SK-N-SH (cell line): Measurements from ENCODE around the gene TSC1. TPM values are rescaled to one million over a fixed set of nuclear protein-coding genes. Genes with fewer than 3 reads are reported as not detected.

Experiments
- CTCF ChIA-PET: fragments of 300-600, 350-600 bp; formaldehyde crosslinking; extraction: SDS; loops from one replicate; lab custom pipeline; 2021; lab: Yijun Ruan, JAX
- POLR2A ChIA-PET: fragments of 350-600 bp; sonication (Branson Sonifier 250); formaldehyde crosslinking; extraction: SDS; loops from one replicate; lab custom pipeline; 2020; ENCODE audit warnings: antibody characterized with exemption, inconsistent platforms; lab: Yijun Ruan, JAX
- DNase-seq: peaks from one replicate; pipeline ENCODE4 v3.0.0; 2012
- H2AFZ ChIP-seq: fragments of 200-600 bp; sonication (generic); 2 replicates; pipeline ENCODE4 v1.8.1; 2016; ENCODE audit warnings: antibody characterized with exemption, mild to moderate bottlenecking, low read depth
- H3F3A ChIP-seq: fragments of 200-600 bp; sonication (generic); replicated peaks from 2 replicates; pipeline ENCODE3; 2016; ENCODE audit warnings: antibody characterized with exemption, mild to moderate bottlenecking; ENCODE audit not compliant: insufficient read depth
- H3K27ac ChIP-seq, 2 experiments: fragments of 200-500 bp in 1 of 2; fragments of 200-600 bp in 1 of 2; sonication (Bioruptor generic) in 1 of 2; sonication (generic), shearing (Covaris generic) in 1 of 2; 2 replicates each; pipeline versions ENCODE4 v1.5.1 to v1.6.1; 2014 to 2016; ENCODE audit warnings: low read depth in 2 of 2, inconsistent platforms in 1 of 2, low read length in 1 of 2, mild to moderate bottlenecking in 1 of 2, mixed read lengths in 1 of 2
- H3K27me3 ChIP-seq: fragments of 200-600 bp; sonication (generic), shearing (Covaris generic); 2 replicates; pipeline ENCODE4 v1.6.1; 2016; ENCODE audit warnings: mixed run types; ENCODE audit not compliant: insufficient read depth
- H3K36me3 ChIP-seq, 2 experiments: fragments of 200-500 bp in 1 of 2; fragments of 200-600 bp in 1 of 2; sonication (Bioruptor generic) in 1 of 2; sonication (generic) in 1 of 2; replicated peaks in 1 of 2; 2 replicates each; pipeline versions ENCODE3 to v1.5.1; 2014 to 2016; ENCODE audit warnings: low read length in 1 of 2, mild to moderate bottlenecking in 1 of 2; ENCODE audit not compliant: insufficient read depth in 2 of 2, control insufficient read depth in 1 of 2
- H3K4me1 ChIP-seq, 2 experiments: fragments of 200-500 bp in 1 of 2; fragments of 200-600 bp in 1 of 2; sonication (Bioruptor generic) in 1 of 2; sonication (generic), shearing (Covaris generic) in 1 of 2; 2 replicates each; pipeline versions ENCODE4 v1.5.1 to v1.6.1; 2014 to 2016; ENCODE audit warnings: low read depth in 1 of 2, low read length in 1 of 2, mixed run types in 1 of 2; ENCODE audit not compliant: insufficient read depth in 2 of 2, control insufficient read depth in 1 of 2
- H3K4me2 ChIP-seq: fragments of 200-600 bp; sonication (generic), shearing (Covaris generic); 2 replicates; pipeline ENCODE4 v1.6.1; 2017; ENCODE audit warnings: mixed run types
- H3K4me3 ChIP-seq, 2 experiments: fragments of 200-500 bp in 1 of 2; fragments of 200-600 bp in 1 of 2; sonication (Bioruptor generic) in 1 of 2; sonication (generic), shearing (Covaris generic) in 1 of 2; 2 replicates each; pipeline versions ENCODE4 v1.5.1 to v1.8.1; 2014 to 2016; ENCODE audit warnings: low read depth in 2 of 2, inconsistent platforms in 1 of 2, low read length in 1 of 2, mild to moderate bottlenecking in 1 of 2, mixed read lengths in 1 of 2, moderate library complexity in 1 of 2
- H3K79me2 ChIP-seq: fragments of 200-600 bp; sonication (generic); 2 replicates; pipeline ENCODE4 v1.8.1; 2017; ENCODE audit warnings: mild to moderate bottlenecking; ENCODE audit not compliant: insufficient read depth
- H3K9ac ChIP-seq: fragments of 200-600 bp; sonication (generic); 2 replicates; pipeline ENCODE4 v1.6.1; 2017; ENCODE audit warnings: mixed run types
- H3K9me2 ChIP-seq: fragments of 200-600 bp; sonication (generic); 2 replicates; pipeline ENCODE4 v1.6.1; 2017; ENCODE audit warnings: mixed run types
- H3K9me3 ChIP-seq: fragments of 200-600 bp; sonication (generic); 2 replicates; pipeline ENCODE4 v1.6.1; 2017; ENCODE audit warnings: mixed run types, mild to moderate bottlenecking, moderate library complexity
- H4K20me1 ChIP-seq: fragments of 200-600 bp; sonication (generic); 2 replicates; pipeline ENCODE4 v1.6.1; 2017; ENCODE audit warnings: mild to moderate bottlenecking, mixed run types; ENCODE audit not compliant: insufficient read depth
- ELF1 ChIP-seq: IDR thresholded peaks from 2 replicates; pipeline ENCODE4 v1.4.0; 2012
- EP300 ChIP-seq, 2 experiments: IDR thresholded peaks; 2 replicates each; pipeline versions ENCODE4 v1.4.0 to v1.6.1; 2012; ENCODE audit warnings: borderline replicate concordance in 1 of 2, low read depth in 1 of 2, low read length in 1 of 2
- EZH2phosphoT487 ChIP-seq: fragments of 200-600 bp; sonication (generic); IDR thresholded peaks from 2 replicates; pipeline ENCODE4 v1.6.1; 2017; ENCODE audit warnings: low read depth, mixed run types, mild to moderate bottlenecking, antibody characterized with exemption, moderate library complexity, borderline replicate concordance
- FOSL2 ChIP-seq: IDR thresholded peaks from 2 replicates; pipeline ENCODE4 v1.4.0; 2012; ENCODE audit warnings: low read depth, mild to moderate bottlenecking, moderate library complexity, borderline replicate concordance
- FOXJ3 ChIP-seq: sonication (generic); formaldehyde crosslinking; IDR thresholded peaks from 2 replicates; pipeline ENCODE4 v1.5.1; 2020; ENCODE audit warnings: mild to moderate bottlenecking, missing genetic modification reagents
- FOXM1 ChIP-seq: IDR thresholded peaks from 2 replicates; pipeline ENCODE4 v1.4.0; 2012; ENCODE audit warnings: low read depth, mild to moderate bottlenecking
- JUND ChIP-seq: IDR thresholded peaks from 2 replicates; pipeline ENCODE4 v1.4.0; 2012
- MXI1 ChIP-seq: IDR thresholded peaks from 2 replicates; pipeline ENCODE4 v1.6.1; 2012; ENCODE audit warnings: mild to moderate bottlenecking, low read depth, low read length, improper control_type of control experiment
- POLR2AphosphoS5 ChIP-seq: IDR thresholded peaks from 2 replicates; pipeline ENCODE4 v1.6.1; 2012; ENCODE audit warnings: low read depth, low read length
- RFX5 ChIP-seq: IDR thresholded peaks from 2 replicates; pipeline ENCODE4 v1.6.1; 2012; ENCODE audit warnings: mild to moderate bottlenecking, improper control_type of control experiment, low read length
- SIN3A ChIP-seq: IDR thresholded peaks from 2 replicates; pipeline ENCODE4 v1.6.1; 2012; ENCODE audit warnings: low read depth, mild to moderate bottlenecking, low read length, moderate library complexity, borderline replicate concordance
- TAF1 ChIP-seq: IDR thresholded peaks from 2 replicates; pipeline ENCODE4 v1.6.1; 2012; ENCODE audit warnings: low read depth, mild to moderate bottlenecking, low read length, moderate library complexity, borderline replicate concordance
- YY1 ChIP-seq: IDR thresholded peaks from 2 replicates; pipeline ENCODE4 v1.4.0; 2012; ENCODE audit warnings: low read depth, mild to moderate bottlenecking
- WGBS: methylation state at CpG from one replicate; pipeline ENCODE4 v1.1.6; 2017; ENCODE audit warnings: low lambda C conversion rate; 5-methylcytosine and 5-hydroxymethylcytosine counted together
- polyA plus RNA-seq, 3 experiments: library from polyadenylated mRNA; depleted of rRNA; stranded (reverse); fragments of >200 nt; gene quantifications; 2 replicates each; pipeline ENCODE4 v1.2.3, GENCODE V29; 2012
- TF ChIP-seq, protein P1 (sequence below): fragments of 200-600 bp; sonication (generic); IDR thresholded peaks from 2 replicates; pipeline ENCODE4 v1.6.1; 2017; ENCODE audit warnings: antibody characterized with exemption, mild to moderate bottlenecking, moderate library complexity
- TF ChIP-seq, protein P2 (sequence below): IDR thresholded peaks from 2 replicates; pipeline ENCODE4 v1.4.0; 2012; ENCODE audit warnings: low read depth, borderline replicate concordance
- TF ChIP-seq, protein P3 (sequence below): fragments of 150-350 bp; IDR thresholded peaks from 2 replicates; pipeline ENCODE4 v1.6.1; 2017; ENCODE audit warnings: antibody characterized with exemption, low read length, low read depth, borderline replicate concordance
- TF ChIP-seq, protein P4 (sequence below): IDR thresholded peaks from 2 replicates; pipeline ENCODE4; 2012
- TF ChIP-seq, protein P5 (sequence below): fragments of 150-350 bp; IDR thresholded peaks from 2 replicates; pipeline ENCODE4 v1.6.1; 2016; ENCODE audit warnings: mild to moderate bottlenecking, low read depth, low read length

TSC1 gene
- polyA plus RNA-seq, 1 of the 3 experiments (the other 2 are of a cell fraction) = 18.3 TPM

DNA sequence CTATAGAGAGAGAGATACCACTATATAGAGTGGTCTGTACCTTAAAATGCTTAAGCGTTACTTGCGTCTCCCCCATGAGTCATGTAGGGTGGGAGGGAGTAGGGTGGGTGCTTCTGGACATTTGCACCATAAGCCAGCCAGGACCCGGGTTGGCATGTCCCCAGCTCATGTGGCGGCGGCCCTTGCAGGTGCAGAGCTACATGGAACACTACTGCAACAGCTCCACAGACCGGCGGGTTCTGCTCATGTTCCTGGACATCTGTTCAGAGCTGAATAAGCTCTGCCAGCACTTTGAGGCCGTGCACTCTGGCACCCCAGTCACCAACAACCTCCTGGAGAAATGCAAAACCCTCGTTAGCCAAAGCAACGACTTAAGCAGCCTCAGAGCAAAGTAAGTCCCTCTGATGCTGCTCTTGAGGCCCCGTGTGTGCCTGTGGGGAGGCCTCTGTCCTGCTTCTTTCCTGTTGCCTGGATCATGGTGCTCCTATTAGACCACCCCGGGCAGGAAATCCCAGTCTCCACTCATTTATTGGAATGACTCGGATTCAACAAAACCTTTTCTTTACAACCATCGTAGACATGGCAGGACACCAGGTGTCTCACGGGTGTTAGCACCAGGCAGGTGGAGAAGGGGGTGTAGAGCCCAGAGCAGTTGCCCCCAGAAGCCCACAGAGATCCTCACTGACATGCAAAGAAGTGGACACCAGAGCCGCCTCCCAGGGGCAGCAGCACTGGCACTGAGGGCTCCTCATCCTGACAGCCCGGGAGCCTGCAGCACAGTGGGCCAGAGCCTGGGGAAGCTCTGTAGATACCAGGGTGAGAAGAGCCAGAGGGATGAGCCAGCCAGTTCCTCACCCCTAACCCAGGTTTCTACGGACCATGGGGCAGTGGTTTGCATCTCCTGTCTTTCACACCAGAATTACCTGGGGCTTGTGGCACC lies 57.0 kb downstream of the TSC1 start (continued):
- TF ChIP-seq, protein P1, sequence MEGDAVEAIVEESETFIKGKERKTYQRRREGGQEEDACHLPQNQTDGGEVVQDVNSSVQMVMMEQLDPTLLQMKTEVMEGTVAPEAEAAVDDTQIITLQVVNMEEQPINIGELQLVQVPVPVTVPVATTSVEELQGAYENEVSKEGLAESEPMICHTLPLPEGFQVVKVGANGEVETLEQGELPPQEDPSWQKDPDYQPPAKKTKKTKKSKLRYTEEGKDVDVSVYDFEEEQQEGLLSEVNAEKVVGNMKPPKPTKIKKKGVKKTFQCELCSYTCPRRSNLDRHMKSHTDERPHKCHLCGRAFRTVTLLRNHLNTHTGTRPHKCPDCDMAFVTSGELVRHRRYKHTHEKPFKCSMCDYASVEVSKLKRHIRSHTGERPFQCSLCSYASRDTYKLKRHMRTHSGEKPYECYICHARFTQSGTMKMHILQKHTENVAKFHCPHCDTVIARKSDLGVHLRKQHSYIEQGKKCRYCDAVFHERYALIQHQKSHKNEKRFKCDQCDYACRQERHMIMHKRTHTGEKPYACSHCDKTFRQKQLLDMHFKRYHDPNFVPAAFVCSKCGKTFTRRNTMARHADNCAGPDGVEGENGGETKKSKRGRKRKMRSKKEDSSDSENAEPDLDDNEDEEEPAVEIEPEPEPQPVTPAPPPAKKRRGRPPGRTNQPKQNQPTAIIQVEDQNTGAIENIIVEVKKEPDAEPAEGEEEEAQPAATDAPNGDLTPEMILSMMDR = no peak
- TF ChIP-seq, protein P2, sequence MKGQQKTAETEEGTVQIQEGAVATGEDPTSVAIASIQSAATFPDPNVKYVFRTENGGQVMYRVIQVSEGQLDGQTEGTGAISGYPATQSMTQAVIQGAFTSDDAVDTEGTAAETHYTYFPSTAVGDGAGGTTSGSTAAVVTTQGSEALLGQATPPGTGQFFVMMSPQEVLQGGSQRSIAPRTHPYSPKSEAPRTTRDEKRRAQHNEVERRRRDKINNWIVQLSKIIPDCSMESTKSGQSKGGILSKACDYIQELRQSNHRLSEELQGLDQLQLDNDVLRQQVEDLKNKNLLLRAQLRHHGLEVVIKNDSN = no peak

DNA sequence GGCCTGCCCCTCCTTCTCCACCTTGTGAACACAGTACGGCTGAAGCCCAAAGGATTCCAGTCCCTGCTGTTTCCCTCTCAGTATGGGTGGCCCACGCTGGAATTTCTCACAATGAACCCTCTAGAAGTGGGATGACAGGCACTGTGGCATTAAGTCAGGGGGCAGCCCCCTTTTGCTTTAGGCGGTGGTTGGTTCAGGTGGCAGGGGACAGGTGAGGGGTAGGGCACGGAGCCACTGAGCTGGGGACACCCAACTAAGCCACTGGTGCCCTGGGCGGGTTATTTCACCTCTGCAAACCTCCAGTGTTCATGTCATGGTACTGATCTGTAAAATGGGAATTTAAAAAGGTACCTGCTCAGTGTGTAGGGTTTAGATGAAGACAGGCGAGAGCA lies 58.1 kb downstream of the TSC1 start:
- Histone ChIP-seq H3K79me2 (no peaks in the 10 kb centered on the region), H3K4me3 (no peak overlapping the region)

More for the DNA sequence above, 58.1 kb downstream of the TSC1 start:
- no peak overlapping the region for H3K27ac ChIP-seq
- H3K36me3 ChIP-seq = no peaks in the 10 kb centered on the region
- no peaks in the 10 kb centered on the region for H3K9me2 ChIP-seq
- no peak overlapping the region for H3K4me2 ChIP-seq
- 79% methylated on average over 6 of the region's 6 CpGs for WGBS
- no peaks in the 10 kb centered on the region for H4K20me1 ChIP-seq
- no peak for DNase-seq
- no peak overlapping the region for H2AFZ ChIP-seq
- POLR2A ChIA-PET = no interaction called here
- H3F3A ChIP-seq = no peaks in the 10 kb centered on the region
- H3K27me3 ChIP-seq = no peaks in the 10 kb centered on the region
- H3K9ac ChIP-seq = no peak overlapping the region
- CTCF ChIA-PET = interaction anchor here (0.5 to 4.7 kb wide), 3 partner anchors 9 to 292 kb away, joined by 3 to 26 read pairs (median 3); no protein-coding TSS in a partner anchor
- H3K9me3 ChIP-seq = no peaks in the 10 kb centered on the region
- no peaks in the 10 kb centered on the region for H3K4me1 ChIP-seq
- TF ChIP-seq, protein P1 = no peak
- TF ChIP-seq ELF1 = no peak
- TF ChIP-seq, protein P3, sequence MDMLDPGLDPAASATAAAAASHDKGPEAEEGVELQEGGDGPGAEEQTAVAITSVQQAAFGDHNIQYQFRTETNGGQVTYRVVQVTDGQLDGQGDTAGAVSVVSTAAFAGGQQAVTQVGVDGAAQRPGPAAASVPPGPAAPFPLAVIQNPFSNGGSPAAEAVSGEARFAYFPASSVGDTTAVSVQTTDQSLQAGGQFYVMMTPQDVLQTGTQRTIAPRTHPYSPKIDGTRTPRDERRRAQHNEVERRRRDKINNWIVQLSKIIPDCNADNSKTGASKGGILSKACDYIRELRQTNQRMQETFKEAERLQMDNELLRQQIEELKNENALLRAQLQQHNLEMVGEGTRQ = no peak
- no peak for TF ChIP-seq EP300 (IDR thresholded peaks at IDR 0.05; ENCODE audit: borderline replicate concordance in 1 of 2, low read depth in 1 of 2, low read length in 1 of 2)
- TF ChIP-seq JUND = no peak
- TF ChIP-seq YY1 = no peak
- no peak for TF ChIP-seq MXI1
- TF ChIP-seq POLR2AphosphoS5 = no peak
- TF ChIP-seq TAF1 = no peak
- no peak for TF ChIP-seq SIN3A
- TF ChIP-seq FOXJ3 (CRISPR knock-in tag) = no peak
- TF ChIP-seq, protein P4, sequence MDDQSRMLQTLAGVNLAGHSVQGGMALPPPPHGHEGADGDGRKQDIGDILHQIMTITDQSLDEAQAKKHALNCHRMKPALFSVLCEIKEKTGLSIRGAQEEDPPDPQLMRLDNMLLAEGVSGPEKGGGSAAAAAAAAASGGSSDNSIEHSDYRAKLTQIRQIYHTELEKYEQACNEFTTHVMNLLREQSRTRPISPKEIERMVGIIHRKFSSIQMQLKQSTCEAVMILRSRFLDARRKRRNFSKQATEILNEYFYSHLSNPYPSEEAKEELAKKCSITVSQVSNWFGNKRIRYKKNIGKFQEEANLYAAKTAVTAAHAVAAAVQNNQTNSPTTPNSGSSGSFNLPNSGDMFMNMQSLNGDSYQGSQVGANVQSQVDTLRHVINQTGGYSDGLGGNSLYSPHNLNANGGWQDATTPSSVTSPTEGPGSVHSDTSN = no peak
- TF ChIP-seq FOSL2 = no peak
- TF ChIP-seq, protein P5, sequence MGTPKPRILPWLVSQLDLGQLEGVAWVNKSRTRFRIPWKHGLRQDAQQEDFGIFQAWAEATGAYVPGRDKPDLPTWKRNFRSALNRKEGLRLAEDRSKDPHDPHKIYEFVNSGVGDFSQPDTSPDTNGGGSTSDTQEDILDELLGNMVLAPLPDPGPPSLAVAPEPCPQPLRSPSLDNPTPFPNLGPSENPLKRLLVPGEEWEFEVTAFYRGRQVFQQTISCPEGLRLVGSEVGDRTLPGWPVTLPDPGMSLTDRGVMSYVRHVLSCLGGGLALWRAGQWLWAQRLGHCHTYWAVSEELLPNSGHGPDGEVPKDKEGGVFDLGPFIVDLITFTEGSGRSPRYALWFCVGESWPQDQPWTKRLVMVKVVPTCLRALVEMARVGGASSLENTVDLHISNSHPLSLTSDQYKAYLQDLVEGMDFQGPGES = no peak
- TF ChIP-seq RFX5 = no peak
- no peak for TF ChIP-seq EZH2phosphoT487
- no peak for TF ChIP-seq FOXM1
